ENCODE results near the gene EME1.
"Not testable (repeated sequence)": the region's sequence is repeated elsewhere in the genome, so short reads cannot be mapped to it uniquely, and the experiment has no call there.

EME1 gene

DNA sequence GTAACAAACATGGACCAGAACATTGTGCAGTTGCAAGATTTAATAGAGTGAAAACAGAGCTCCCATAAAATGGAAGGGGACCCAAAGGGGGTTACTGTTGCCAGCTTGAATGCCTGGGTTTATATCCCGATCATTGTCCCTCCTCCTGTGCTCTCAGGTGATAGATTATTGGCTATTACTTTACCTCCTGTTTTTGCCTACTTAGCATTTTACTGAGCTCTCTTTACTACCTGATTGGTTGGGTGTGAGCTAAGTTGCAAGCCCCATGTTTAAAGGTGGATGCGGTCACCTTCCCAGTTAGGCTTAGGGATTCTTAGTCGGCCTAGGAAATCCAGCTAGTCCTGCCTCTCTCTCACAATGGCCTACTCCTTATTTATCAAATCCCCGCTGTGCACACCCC, 32.3 kb downstream of the EME1 start:
- not testable (repeated sequence) for H3K27me3 ChIP-seq (ENCODE audit: insufficient read depth, poor library complexity, severe bottlenecking); DNase-seq (ENCODE audit: low read depth in 1 of 2, low spot score in 1 of 2); H3K27ac ChIP-seq (replicated peaks); H3K4me3 ChIP-seq (replicated peaks; ENCODE audit: insufficient read depth, low read length)

DNA sequence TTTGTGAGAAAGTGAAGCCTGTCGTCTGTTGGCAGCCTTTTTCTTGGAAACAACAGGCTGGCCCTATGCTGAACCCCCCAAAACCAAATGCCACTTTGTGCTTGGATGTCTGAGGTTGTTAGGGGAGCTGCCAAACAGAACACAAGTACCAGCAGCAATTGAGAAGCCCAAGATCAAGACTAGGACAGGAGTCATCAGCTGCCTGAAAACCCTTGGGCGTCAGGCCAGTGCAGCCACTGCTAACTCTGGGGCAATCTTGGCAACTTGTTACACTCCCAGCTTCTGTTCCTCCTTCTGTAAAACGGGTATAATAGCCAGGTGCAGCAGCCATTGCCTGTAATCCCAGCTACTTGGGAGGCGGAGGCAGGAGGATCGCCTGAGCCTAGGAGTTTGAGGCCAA, 33.5 kb downstream of the EME1 start:
- TF ChIP-seq, protein P1, sequence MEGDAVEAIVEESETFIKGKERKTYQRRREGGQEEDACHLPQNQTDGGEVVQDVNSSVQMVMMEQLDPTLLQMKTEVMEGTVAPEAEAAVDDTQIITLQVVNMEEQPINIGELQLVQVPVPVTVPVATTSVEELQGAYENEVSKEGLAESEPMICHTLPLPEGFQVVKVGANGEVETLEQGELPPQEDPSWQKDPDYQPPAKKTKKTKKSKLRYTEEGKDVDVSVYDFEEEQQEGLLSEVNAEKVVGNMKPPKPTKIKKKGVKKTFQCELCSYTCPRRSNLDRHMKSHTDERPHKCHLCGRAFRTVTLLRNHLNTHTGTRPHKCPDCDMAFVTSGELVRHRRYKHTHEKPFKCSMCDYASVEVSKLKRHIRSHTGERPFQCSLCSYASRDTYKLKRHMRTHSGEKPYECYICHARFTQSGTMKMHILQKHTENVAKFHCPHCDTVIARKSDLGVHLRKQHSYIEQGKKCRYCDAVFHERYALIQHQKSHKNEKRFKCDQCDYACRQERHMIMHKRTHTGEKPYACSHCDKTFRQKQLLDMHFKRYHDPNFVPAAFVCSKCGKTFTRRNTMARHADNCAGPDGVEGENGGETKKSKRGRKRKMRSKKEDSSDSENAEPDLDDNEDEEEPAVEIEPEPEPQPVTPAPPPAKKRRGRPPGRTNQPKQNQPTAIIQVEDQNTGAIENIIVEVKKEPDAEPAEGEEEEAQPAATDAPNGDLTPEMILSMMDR (IDR thresholded peaks at IDR 0.05; ENCODE audit: insufficient read depth, low read length): no peak
- no peak for TF ChIP-seq GABPA (IDR thresholded peaks at IDR 0.05; ENCODE audit: low read depth)
- TF ChIP-seq REST (IDR thresholded peaks at IDR 0.05; ENCODE audit: insufficient replicate concordance, low read depth): no peak
- no peak for TF ChIP-seq SPI1 (IDR thresholded peaks at IDR 0.05; ENCODE audit: borderline replicate concordance, low read depth)
- no peak for DNase-seq (ENCODE audit: low read depth in 1 of 2, low spot score in 1 of 2)
- Histone ChIP-seq H3K27ac (replicated peaks) (no peak overlapping the region), H3K27me3 (ENCODE audit: insufficient read depth, poor library complexity, severe bottlenecking) (no peaks in the 10 kb centered on the region), H3K4me3 (replicated peaks; ENCODE audit: insufficient read depth, low read length) (no peak overlapping the region)

- TF ChIP-seq REST (IDR thresholded peaks at IDR 0.05; ENCODE audit: insufficient replicate concordance, low read depth) (no peak), POLR2AphosphoS5 (IDR thresholded peaks at IDR 0.05; ENCODE audit: low read depth) (no peak), SPI1 (IDR thresholded peaks at IDR 0.05; ENCODE audit: borderline replicate concordance, low read depth) (no peak), GABPA (IDR thresholded peaks at IDR 0.05; ENCODE audit: low read depth) (no peak)
- TF ChIP-seq, protein P1 (IDR thresholded peaks at IDR 0.05; ENCODE audit: insufficient read depth, low read length): no peak
- Histone ChIP-seq H3K27me3 (ENCODE audit: insufficient read depth, poor library complexity, severe bottlenecking) (no peaks in the 10 kb centered on the region), H3K4me3 (replicated peaks; ENCODE audit: insufficient read depth, low read length) (no peak overlapping the region), H3K27ac (replicated peaks) (no peak overlapping the region)
- DNase-seq (ENCODE audit: low read depth in 1 of 2, low spot score in 1 of 2): no peak
Observed at GRCh38 chr17:50407921-50408320, 34.9 kb downstream of the EME1 start.

DNA sequence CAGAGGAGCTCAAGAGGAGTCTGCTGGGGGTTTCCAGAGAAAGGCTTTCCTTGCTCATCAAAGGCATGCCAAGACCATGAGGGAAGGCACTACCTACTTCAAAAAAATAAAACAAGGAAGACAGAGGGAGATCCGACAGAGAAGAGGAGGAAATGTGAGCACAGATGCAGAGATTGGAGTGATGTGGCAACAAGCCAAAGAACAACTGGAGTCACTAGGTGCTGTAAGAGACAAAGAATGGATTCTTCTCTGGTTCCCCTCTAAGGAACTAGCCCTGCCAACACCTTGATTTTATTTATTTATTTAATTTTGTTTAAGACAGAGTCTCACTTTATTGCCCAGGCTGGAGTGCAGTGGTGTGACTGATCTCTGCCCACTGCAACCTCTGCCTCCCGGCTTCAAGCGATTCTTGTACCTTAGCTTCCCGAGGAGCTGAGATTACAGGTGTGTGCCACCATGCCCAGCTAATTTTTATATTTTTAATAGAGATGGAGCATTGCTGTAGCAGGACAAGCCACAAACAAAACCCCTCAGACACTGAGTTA, 39.2 kb downstream of the EME1 start:
- no peak for DNase-seq (ENCODE audit: low read depth in 1 of 2, low spot score in 1 of 2)
- Histone ChIP-seq H3K4me3 (replicated peaks; ENCODE audit: insufficient read depth, low read length) (no peak overlapping the region), H3K27ac (replicated peaks) (no peak overlapping the region), H3K27me3 (ENCODE audit: insufficient read depth, poor library complexity, severe bottlenecking) (no peaks in the 10 kb centered on the region)
- TF ChIP-seq REST (IDR thresholded peaks at IDR 0.05; ENCODE audit: insufficient replicate concordance, low read depth): no peak
- no peak for TF ChIP-seq GABPA (IDR thresholded peaks at IDR 0.05; ENCODE audit: low read depth)
- no peak for TF ChIP-seq POLR2AphosphoS5 (IDR thresholded peaks at IDR 0.05; ENCODE audit: low read depth)
- no peak for TF ChIP-seq SPI1 (IDR thresholded peaks at IDR 0.05; ENCODE audit: borderline replicate concordance, low read depth)
- TF ChIP-seq, protein P1 (IDR thresholded peaks at IDR 0.05; ENCODE audit: insufficient read depth, low read length): no peak

All from HL-60 (cell line).